WTC11 (cell line): ENCODE results near the gene NOP58. TPM values are rescaled to one million over a fixed set of nuclear protein-coding genes. Genes with fewer than 3 reads are reported as not detected.

Source experiments
- ATAC-seq: fragments of 200-7000 bp; cut with Tn5 transposase; 2 replicates; pipeline ENCODE4 v1.10.0; 2021; ENCODE audit warnings: mild to moderate bottlenecking, moderate library complexity
- Bru-seq: library from RNA; stranded (reverse); fragments of 400-500 nt; gene quantifications from one replicate; lab custom pipeline; 2021; lab: Mats Ljungman, UMichigan
- CTCF ChIA-PET: fragments of 300-600 bp; sonication (Branson Sonifier 250); formaldehyde crosslinking; loops from one replicate; lab custom pipeline; 2021; ENCODE audit warnings: antibody characterized with exemption; lab: Charles Lee
- POLR2A ChIA-PET: fragments of 350-600 bp; sonication (Branson Sonifier 250); formaldehyde crosslinking; loops from one replicate; lab custom pipeline; 2021; ENCODE audit warnings: antibody characterized with exemption; lab: Charles Lee
- DNase-seq: peaks from one replicate; pipeline ENCODE4 v3.0.0; 2021; ENCODE audit warnings: low spot score
- H3K27ac Mint-ChIP-seq: 2 replicates; pipeline ENCODE4 v1.8.0; 2021; ENCODE audit warnings: mixed read lengths
- H3K27me3 Mint-ChIP-seq: 2 replicates; pipeline ENCODE4 v1.8.0; 2021; ENCODE audit warnings: low read depth, mild to moderate bottlenecking, moderate library complexity, mixed read lengths
- H3K36me3 Mint-ChIP-seq: 2 replicates; pipeline ENCODE4 v1.8.0; 2021; ENCODE audit warnings: mixed read lengths
- H3K4me1 Mint-ChIP-seq: 2 replicates; pipeline ENCODE4 v1.8.0; 2022; ENCODE audit warnings: mixed read lengths
- H3K4me3 Mint-ChIP-seq: 2 replicates; pipeline ENCODE4 v1.8.0; 2021; ENCODE audit warnings: mild to moderate bottlenecking, moderate library complexity, mixed read lengths
- H3K9me3 Mint-ChIP-seq: 2 replicates; pipeline ENCODE4 v1.8.0; 2021; ENCODE audit warnings: mixed read lengths
- FOXP1 ChIP-seq: sonication (generic); formaldehyde crosslinking; IDR thresholded peaks from 2 replicates; pipeline ENCODE4 v1.8.0; 2022; ENCODE audit warnings: missing genetic modification reagents, mild to moderate bottlenecking, moderate library complexity, borderline replicate concordance
- GABPB1 ChIP-seq: sonication (generic); formaldehyde crosslinking; IDR thresholded peaks from 2 replicates; pipeline ENCODE4 v1.8.1; 2023; ENCODE audit warnings: mild to moderate bottlenecking, missing genetic modification reagents
- JAZF1 ChIP-seq: fragments of 250-450 bp; sonication (Bioruptor Pico); IDR thresholded peaks from 2 replicates; pipeline ENCODE4 v1.9.0; 2021; ENCODE audit warnings: moderate library complexity, mild to moderate bottlenecking, inconsistent platforms
- KAT7 ChIP-seq: sonication (generic); formaldehyde crosslinking; IDR thresholded peaks from 2 replicates; pipeline ENCODE4 v1.8.1; 2023; ENCODE audit warnings: missing genetic modification reagents, mild to moderate bottlenecking, borderline replicate concordance
- MYBL2 ChIP-seq: sonication (generic); formaldehyde crosslinking; IDR thresholded peaks from 2 replicates; pipeline ENCODE4 v1.8.1; 2023; ENCODE audit warnings: mild to moderate bottlenecking, moderate library complexity, missing genetic modification reagents
- NFATC4 ChIP-seq: fragments of 250-450 bp; sonication (Bioruptor Pico); IDR thresholded peaks from 2 replicates; pipeline ENCODE4 v1.9.0; 2021; ENCODE audit warnings: mild to moderate bottlenecking
- RELA ChIP-seq: sonication (generic); formaldehyde crosslinking; IDR thresholded peaks from 2 replicates; pipeline ENCODE4 v1.8.1; 2022; ENCODE audit warnings: missing genetic modification reagents, mild to moderate bottlenecking, borderline replicate concordance
- TCF7 ChIP-seq: sonication (generic); formaldehyde crosslinking; IDR thresholded peaks from 2 replicates; pipeline ENCODE4 v1.8.0; 2022; ENCODE audit warnings: mild to moderate bottlenecking, low read depth, missing genetic modification reagents, moderate library complexity
- ZNF121 ChIP-seq: sonication (generic); formaldehyde crosslinking; IDR thresholded peaks from 2 replicates; pipeline ENCODE4 v1.8.0; 2023; ENCODE audit warnings: missing genetic modification reagents
- ZNF232 ChIP-seq: sonication (generic); formaldehyde crosslinking; IDR thresholded peaks from 2 replicates; pipeline ENCODE4 v1.8.0; 2022; ENCODE audit warnings: mild to moderate bottlenecking, missing genetic modification reagents
- ZNF317 ChIP-seq: sonication (generic); formaldehyde crosslinking; IDR thresholded peaks from 2 replicates; pipeline ENCODE4 v1.8.1; 2023; ENCODE audit warnings: low read depth, mild to moderate bottlenecking, moderate library complexity, missing genetic modification reagents, borderline replicate concordance
- ZNF416 ChIP-seq: fragments of 250-450 bp; sonication (Bioruptor Pico); IDR thresholded peaks from 2 replicates; pipeline ENCODE4 v1.9.0; 2021; ENCODE audit warnings: mild to moderate bottlenecking, inconsistent platforms
- long read RNA-seq, 3 experiments: library from RNA in 1 of 3; library from capped mRNA in 1 of 3; library from polyadenylated mRNA in 1 of 3; unstranded in 2 of 3; stranded (forward) in 1 of 3; transcript quantifications; one replicate each; pipeline ENCODE4 v2.0.0, GENCODE V29; 2021
- total RNA-seq: library from RNA; stranded (reverse); gene quantifications from 3 replicates; pipeline ENCODE4 v1.2.3, GENCODE V29; 2021
- TF ChIP-seq, protein P1 (sequence below): sonication (generic); formaldehyde crosslinking; IDR thresholded peaks from 2 replicates; pipeline ENCODE4 v1.8.1; 2023; ENCODE audit warnings: mild to moderate bottlenecking, missing genetic modification reagents, moderate library complexity
- TF ChIP-seq, protein P2 (sequence below): sonication (generic); formaldehyde crosslinking; IDR thresholded peaks from 2 replicates; pipeline ENCODE4 v1.8.0; 2023; ENCODE audit warnings: missing genetic modification reagents, mild to moderate bottlenecking, borderline replicate concordance
- TF ChIP-seq, protein P3 (sequence below): fragments of 250-450 bp; sonication (Bioruptor Pico); IDR thresholded peaks from 2 replicates; pipeline ENCODE4 v2.1.2; 2022; ENCODE audit warnings: mild to moderate bottlenecking, moderate library complexity
- TF ChIP-seq, protein P4 (sequence below): sonication (generic); formaldehyde crosslinking; IDR thresholded peaks from 2 replicates; pipeline ENCODE4 v1.8.1; 2023; ENCODE audit warnings: mild to moderate bottlenecking, missing genetic modification reagents, borderline replicate concordance
- TF ChIP-seq, protein P5 (sequence below): sonication (generic); formaldehyde crosslinking; IDR thresholded peaks from 2 replicates; pipeline ENCODE4 v1.8.0; 2022; ENCODE audit warnings: mild to moderate bottlenecking, missing genetic modification reagents
- TF ChIP-seq, protein P6 (sequence below): sonication (generic); formaldehyde crosslinking; IDR thresholded peaks from 2 replicates; pipeline ENCODE4 v1.8.0; 2022; ENCODE audit warnings: mild to moderate bottlenecking, missing genetic modification reagents

The NOP58 gene, protein sequence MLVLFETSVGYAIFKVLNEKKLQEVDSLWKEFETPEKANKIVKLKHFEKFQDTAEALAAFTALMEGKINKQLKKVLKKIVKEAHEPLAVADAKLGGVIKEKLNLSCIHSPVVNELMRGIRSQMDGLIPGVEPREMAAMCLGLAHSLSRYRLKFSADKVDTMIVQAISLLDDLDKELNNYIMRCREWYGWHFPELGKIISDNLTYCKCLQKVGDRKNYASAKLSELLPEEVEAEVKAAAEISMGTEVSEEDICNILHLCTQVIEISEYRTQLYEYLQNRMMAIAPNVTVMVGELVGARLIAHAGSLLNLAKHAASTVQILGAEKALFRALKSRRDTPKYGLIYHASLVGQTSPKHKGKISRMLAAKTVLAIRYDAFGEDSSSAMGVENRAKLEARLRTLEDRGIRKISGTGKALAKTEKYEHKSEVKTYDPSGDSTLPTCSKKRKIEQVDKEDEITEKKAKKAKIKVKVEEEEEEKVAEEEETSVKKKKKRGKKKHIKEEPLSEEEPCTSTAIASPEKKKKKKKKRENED
- total RNA-seq, result 124 to 136 TPM (median 129 TPM) in 3 replicates
- Bru-seq, nascent RNA, result percentile 97 among the genes with signal in this experiment
- long read RNA-seq, experiment 1, transcript NOP58-201 (15 exons, 2,046 nt), result major isoform, 536 of 652 reads
- long read RNA-seq, experiment 1, partial matches to known transcripts, result 57 of 652 reads
- long read RNA-seq, experiment 1, other reads (novel, unspliced or antisense), result 57 of 652 reads
- long read RNA-seq, experiment 2, transcript NOP58-201 (15 exons, 2,046 nt), result major isoform, 65 of 130 reads
- long read RNA-seq, experiment 2, partial matches to known transcripts, result 31 of 130 reads
- long read RNA-seq, experiment 2, other reads (novel, unspliced or antisense), result 31 of 130 reads
- long read RNA-seq, experiment 3, transcript NOP58-201 (15 exons, 2,046 nt), result major isoform, 627 of 831 reads
- long read RNA-seq, experiment 3, partial matches to known transcripts, result 130 of 831 reads
- long read RNA-seq, experiment 3, other reads (novel, unspliced or antisense), result 74 of 831 reads

DNA sequence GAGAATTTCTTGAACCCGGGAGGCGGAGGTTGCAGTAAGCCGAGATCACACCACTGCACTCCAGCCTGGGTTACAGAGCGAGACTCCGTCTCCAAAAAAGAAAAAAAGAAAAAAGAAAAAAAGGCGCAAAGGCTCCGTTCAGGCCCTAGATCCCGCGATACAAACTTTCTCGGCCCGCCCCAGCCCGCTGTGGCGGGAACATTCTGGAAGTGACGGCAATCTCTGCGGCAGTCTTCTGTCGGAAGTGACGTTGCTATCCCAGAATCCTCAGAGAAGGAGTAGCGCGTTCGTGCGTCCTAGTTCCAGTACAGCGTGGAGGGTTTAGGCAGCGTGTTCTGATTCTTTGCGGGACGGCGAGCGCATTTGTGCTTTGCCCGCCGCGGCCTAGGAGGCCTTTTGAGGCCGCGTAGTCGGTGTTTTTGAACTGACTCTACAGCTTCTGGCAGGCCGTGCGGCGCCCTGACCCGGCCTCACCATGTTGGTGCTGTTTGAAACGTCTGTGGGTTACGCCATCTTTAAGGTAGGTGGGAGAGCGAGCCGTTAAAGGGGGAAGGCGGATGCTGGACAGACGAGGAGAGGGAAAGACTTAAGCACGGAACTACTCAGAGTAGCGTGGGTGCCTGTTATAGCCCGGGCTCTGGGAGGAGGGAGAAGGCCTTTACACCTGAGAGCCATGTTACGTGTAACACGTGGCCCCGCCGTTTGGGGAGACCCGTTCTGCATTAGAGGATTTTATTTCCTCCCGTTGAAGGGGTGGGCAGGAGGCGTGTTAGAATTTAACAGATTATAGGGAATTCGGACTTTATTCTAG is at the start of gene NOP58:
NOP58 (plus strand) TSS at position 297 of the 811 bp plus-strand sequence; CDS start at position 476, 179 bp downstream.
- H3K27me3 Mint-ChIP-seq, result no peaks in the 10 kb centered on the region
- peak; percentile 72; the same call in 1 of the 2 replicates for TF ChIP-seq NFATC4 (CRISPR knock-in tag)
- TF ChIP-seq KAT7 (CRISPR knock-in tag), result 0 out of 2 replicates have a peak, but pooled peaks have one; percentile 4
- TF ChIP-seq ZNF317 (CRISPR knock-in tag), result no peak
- peak; percentile 86 for TF ChIP-seq GABPB1
- TF ChIP-seq, protein P1, sequence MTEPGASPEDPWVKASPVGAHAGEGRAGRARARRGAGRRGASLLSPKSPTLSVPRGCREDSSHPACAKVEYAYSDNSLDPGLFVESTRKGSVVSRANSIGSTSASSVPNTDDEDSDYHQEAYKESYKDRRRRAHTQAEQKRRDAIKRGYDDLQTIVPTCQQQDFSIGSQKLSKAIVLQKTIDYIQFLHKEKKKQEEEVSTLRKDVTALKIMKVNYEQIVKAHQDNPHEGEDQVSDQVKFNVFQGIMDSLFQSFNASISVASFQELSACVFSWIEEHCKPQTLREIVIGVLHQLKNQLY (CRISPR knock-in tag), result no peak
- no peak for TF ChIP-seq JAZF1 (CRISPR knock-in tag)
- TF ChIP-seq, protein P2, sequence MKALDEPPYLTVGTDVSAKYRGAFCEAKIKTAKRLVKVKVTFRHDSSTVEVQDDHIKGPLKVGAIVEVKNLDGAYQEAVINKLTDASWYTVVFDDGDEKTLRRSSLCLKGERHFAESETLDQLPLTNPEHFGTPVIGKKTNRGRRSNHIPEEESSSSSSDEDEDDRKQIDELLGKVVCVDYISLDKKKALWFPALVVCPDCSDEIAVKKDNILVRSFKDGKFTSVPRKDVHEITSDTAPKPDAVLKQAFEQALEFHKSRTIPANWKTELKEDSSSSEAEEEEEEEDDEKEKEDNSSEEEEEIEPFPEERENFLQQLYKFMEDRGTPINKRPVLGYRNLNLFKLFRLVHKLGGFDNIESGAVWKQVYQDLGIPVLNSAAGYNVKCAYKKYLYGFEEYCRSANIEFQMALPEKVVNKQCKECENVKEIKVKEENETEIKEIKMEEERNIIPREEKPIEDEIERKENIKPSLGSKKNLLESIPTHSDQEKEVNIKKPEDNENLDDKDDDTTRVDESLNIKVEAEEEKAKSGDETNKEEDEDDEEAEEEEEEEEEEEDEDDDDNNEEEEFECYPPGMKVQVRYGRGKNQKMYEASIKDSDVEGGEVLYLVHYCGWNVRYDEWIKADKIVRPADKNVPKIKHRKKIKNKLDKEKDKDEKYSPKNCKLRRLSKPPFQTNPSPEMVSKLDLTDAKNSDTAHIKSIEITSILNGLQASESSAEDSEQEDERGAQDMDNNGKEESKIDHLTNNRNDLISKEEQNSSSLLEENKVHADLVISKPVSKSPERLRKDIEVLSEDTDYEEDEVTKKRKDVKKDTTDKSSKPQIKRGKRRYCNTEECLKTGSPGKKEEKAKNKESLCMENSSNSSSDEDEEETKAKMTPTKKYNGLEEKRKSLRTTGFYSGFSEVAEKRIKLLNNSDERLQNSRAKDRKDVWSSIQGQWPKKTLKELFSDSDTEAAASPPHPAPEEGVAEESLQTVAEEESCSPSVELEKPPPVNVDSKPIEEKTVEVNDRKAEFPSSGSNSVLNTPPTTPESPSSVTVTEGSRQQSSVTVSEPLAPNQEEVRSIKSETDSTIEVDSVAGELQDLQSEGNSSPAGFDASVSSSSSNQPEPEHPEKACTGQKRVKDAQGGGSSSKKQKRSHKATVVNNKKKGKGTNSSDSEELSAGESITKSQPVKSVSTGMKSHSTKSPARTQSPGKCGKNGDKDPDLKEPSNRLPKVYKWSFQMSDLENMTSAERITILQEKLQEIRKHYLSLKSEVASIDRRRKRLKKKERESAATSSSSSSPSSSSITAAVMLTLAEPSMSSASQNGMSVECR (CRISPR knock-in tag), result peak; percentile 57; the same call in 1 of the 2 replicates
- TF ChIP-seq, protein P3, sequence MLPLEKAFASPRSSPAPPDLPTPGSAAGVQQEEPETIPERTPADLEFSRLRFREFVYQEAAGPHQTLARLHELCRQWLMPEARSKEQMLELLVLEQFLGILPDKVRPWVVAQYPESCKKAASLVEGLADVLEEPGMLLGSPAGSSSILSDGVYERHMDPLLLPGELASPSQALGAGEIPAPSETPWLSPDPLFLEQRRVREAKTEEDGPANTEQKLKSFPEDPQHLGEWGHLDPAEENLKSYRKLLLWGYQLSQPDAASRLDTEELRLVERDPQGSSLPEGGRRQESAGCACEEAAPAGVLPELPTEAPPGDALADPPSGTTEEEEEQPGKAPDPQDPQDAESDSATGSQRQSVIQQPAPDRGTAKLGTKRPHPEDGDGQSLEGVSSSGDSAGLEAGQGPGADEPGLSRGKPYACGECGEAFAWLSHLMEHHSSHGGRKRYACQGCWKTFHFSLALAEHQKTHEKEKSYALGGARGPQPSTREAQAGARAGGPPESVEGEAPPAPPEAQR (CRISPR knock-in tag), result no peak
- TF ChIP-seq ZNF121 (CRISPR knock-in tag), result no peak; the same call in 1 of the 2 replicates
- peak; percentile 79; the same call in 1 of the 2 replicates for TF ChIP-seq ZNF232
- TF ChIP-seq, protein P4, sequence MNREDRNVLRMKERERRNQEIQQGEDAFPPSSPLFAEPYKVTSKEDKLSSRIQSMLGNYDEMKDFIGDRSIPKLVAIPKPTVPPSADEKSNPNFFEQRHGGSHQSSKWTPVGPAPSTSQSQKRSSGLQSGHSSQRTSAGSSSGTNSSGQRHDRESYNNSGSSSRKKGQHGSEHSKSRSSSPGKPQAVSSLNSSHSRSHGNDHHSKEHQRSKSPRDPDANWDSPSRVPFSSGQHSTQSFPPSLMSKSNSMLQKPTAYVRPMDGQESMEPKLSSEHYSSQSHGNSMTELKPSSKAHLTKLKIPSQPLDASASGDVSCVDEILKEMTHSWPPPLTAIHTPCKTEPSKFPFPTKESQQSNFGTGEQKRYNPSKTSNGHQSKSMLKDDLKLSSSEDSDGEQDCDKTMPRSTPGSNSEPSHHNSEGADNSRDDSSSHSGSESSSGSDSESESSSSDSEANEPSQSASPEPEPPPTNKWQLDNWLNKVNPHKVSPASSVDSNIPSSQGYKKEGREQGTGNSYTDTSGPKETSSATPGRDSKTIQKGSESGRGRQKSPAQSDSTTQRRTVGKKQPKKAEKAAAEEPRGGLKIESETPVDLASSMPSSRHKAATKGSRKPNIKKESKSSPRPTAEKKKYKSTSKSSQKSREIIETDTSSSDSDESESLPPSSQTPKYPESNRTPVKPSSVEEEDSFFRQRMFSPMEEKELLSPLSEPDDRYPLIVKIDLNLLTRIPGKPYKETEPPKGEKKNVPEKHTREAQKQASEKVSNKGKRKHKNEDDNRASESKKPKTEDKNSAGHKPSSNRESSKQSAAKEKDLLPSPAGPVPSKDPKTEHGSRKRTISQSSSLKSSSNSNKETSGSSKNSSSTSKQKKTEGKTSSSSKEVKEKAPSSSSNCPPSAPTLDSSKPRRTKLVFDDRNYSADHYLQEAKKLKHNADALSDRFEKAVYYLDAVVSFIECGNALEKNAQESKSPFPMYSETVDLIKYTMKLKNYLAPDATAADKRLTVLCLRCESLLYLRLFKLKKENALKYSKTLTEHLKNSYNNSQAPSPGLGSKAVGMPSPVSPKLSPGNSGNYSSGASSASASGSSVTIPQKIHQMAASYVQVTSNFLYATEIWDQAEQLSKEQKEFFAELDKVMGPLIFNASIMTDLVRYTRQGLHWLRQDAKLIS (CRISPR knock-in tag), result peak; percentile 83; the same call in 1 of the 2 replicates
- TF ChIP-seq ZNF416 (CRISPR knock-in tag), result 0 out of 2 replicates have a peak, but pooled peaks have one; percentile 3
- TF ChIP-seq, protein P5, sequence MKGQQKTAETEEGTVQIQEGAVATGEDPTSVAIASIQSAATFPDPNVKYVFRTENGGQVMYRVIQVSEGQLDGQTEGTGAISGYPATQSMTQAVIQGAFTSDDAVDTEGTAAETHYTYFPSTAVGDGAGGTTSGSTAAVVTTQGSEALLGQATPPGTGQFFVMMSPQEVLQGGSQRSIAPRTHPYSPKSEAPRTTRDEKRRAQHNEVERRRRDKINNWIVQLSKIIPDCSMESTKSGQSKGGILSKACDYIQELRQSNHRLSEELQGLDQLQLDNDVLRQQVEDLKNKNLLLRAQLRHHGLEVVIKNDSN (CRISPR knock-in tag), result peak; percentile 40; the same call in 1 of the 2 replicates
- no peak for TF ChIP-seq RELA (CRISPR knock-in tag)
- TF ChIP-seq, protein P6, sequence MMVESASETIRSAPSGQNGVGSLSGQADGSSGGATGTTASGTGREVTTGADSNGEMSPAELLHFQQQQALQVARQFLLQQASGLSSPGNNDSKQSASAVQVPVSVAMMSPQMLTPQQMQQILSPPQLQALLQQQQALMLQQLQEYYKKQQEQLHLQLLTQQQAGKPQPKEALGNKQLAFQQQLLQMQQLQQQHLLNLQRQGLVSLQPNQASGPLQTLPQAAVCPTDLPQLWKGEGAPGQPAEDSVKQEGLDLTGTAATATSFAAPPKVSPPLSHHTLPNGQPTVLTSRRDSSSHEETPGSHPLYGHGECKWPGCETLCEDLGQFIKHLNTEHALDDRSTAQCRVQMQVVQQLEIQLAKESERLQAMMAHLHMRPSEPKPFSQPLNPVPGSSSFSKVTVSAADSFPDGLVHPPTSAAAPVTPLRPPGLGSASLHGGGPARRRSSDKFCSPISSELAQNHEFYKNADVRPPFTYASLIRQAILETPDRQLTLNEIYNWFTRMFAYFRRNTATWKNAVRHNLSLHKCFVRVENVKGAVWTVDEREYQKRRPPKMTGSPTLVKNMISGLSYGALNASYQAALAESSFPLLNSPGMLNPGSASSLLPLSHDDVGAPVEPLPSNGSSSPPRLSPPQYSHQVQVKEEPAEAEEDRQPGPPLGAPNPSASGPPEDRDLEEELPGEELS (CRISPR knock-in tag), result peak; percentile 52; the same call in 1 of the 2 replicates
- no peak for TF ChIP-seq MYBL2 (CRISPR knock-in tag)
- TF ChIP-seq FOXP1 (CRISPR knock-in tag), result peak; percentile 87; the same call in 1 of the 2 replicates
- TF ChIP-seq TCF7 (CRISPR knock-in tag), result no peak

More for the DNA sequence above, at the start of gene NOP58:
- peak; percentile 89 for DNase-seq
- ATAC-seq, result peak; percentile 90
- H3K9me3 Mint-ChIP-seq, result no peaks in the 10 kb centered on the region
- H3K27ac Mint-ChIP-seq, result peak within 1 kb of the TSS; percentile 82
- POLR2A ChIA-PET, result interaction anchor here (0.6 to 1.5 kb wide), 2 partner anchors 14 to 42 kb away, joined by 4 read pairs; no protein-coding TSS in a partner anchor
- CTCF ChIA-PET, result interaction anchor here (0.7 to 0.9 kb wide), 2 partner anchors 50 to 485 kb away, joined by 4 to 5 read pairs; partner anchors contain the start of gene ALS2
- peak within 1 kb of the TSS; percentile 53 for H3K4me3 Mint-ChIP-seq
- no peaks in the 10 kb centered on the region; the same call in 1 of the 2 replicates for H3K36me3 Mint-ChIP-seq
- peaks cover 19% of the 10 kb centered on the region for H3K4me1 Mint-ChIP-seq
